Measurements from ENCODE around the gene C3.

C3 gene

GRCh38 chr19:6682607-6683128 is 37.8 kb downstream of the C3 start:
- TF ChIP-seq, protein P1, sequence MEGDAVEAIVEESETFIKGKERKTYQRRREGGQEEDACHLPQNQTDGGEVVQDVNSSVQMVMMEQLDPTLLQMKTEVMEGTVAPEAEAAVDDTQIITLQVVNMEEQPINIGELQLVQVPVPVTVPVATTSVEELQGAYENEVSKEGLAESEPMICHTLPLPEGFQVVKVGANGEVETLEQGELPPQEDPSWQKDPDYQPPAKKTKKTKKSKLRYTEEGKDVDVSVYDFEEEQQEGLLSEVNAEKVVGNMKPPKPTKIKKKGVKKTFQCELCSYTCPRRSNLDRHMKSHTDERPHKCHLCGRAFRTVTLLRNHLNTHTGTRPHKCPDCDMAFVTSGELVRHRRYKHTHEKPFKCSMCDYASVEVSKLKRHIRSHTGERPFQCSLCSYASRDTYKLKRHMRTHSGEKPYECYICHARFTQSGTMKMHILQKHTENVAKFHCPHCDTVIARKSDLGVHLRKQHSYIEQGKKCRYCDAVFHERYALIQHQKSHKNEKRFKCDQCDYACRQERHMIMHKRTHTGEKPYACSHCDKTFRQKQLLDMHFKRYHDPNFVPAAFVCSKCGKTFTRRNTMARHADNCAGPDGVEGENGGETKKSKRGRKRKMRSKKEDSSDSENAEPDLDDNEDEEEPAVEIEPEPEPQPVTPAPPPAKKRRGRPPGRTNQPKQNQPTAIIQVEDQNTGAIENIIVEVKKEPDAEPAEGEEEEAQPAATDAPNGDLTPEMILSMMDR (IDR thresholded peaks at IDR 0.05; ENCODE audit: insufficient read depth, low read depth, low read length, missing control alignments), result no peak
- no peak overlapping the region for H3K4me3 ChIP-seq (ENCODE audit: low read depth, low read length)
- no peak for DNase-seq (ENCODE audit: low read depth)

GRCh38 chr19:6680141-6680540 is 40.3 kb downstream of the C3 start:
- DNase-seq (ENCODE audit: low read depth), result no peak
- TF ChIP-seq, protein P1 (IDR thresholded peaks at IDR 0.05; ENCODE audit: insufficient read depth, low read depth, low read length, missing control alignments), result no peak
- H3K4me3 ChIP-seq (ENCODE audit: low read depth, low read length), result no peak overlapping the region

DNA sequence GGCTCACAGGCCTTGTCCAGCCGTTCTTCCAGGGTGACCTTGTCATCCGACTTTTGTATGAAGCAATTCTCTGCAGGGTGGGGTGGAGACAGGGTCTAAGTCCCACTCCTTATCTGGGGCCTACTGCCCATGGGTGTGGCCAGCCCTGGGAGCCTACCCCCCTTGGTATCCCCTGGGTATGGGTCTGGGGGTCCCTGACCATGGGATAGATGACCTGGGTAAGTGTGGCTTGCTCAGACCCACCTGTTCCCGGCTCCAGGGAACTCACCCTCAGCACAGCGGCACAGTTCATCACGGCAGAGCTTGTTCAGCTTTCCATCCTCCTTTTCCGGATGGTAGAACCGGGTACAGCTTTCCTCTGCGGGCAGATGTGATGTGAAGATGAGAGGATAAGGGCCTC is 41.3 kb downstream of the C3 start:
- TF ChIP-seq, protein P1 (IDR thresholded peaks at IDR 0.05; ENCODE audit: insufficient read depth, low read depth, low read length, missing control alignments), result no peak
- no peak for DNase-seq (ENCODE audit: low read depth)
- H3K4me3 ChIP-seq (ENCODE audit: low read depth, low read length), result no peak overlapping the region

DNA sequence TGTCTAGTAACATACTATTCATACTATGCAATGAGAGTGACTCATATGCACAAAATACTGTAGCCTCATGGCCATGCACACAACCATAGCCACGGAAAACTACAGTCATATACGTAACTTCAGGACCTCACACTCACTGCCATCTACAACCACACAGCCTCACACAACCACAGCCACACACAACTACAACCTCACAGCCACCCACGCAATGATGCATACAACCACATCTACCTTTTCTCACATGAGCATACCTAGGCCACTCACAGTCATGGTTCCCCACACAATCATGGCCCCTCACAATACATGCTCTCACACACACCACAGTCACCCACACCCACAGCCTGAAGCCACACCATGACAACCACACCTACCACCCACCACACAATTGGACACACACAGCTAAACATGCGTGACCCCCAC is 41.8 kb downstream of the C3 start:
- no peak overlapping the region for H3K4me3 ChIP-seq (ENCODE audit: low read depth, low read length)
- TF ChIP-seq, protein P1 (IDR thresholded peaks at IDR 0.05; ENCODE audit: insufficient read depth, low read depth, low read length, missing control alignments), result no peak

DNA sequence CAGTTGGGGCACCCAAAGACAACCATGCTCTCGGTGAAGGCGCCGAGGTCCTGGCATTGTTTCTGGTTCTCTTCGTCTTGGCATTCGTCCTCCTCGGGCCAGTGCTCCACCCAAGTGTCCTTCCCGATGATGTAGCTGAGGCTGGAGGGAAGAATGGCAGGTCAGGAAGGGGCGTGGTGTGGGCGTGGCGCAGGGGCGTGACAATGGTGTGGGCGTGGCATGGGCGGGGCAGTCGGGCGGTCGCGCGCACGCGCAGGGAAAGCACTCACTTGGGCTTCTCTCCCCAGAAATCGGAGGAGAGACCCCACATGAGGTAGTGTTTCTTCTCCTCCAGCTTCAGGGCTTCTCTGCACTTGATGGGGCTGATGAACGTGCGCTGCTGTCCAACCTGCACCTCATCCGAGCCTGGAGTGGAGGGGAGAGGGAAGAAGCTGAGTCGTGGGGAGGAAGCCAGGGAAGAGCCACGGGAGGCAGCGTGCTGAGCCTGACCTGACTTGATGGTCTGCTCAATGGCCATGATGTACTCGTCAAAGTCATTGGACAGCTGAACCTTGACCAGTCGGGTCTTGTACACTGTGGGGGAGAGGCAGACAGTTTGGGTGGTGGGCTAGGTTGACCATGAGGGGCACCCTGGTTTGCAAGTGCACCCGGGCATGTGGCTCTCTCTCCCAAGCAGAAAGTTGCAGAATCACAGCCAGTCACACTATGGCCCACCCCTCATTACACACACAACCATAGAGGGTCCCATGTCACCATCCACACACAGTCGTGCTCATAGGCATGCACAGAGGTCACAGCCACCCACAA is 42.4 kb downstream of the C3 start:
- TF ChIP-seq, protein P1 (IDR thresholded peaks at IDR 0.05; ENCODE audit: insufficient read depth, low read depth, low read length, missing control alignments), result no peak
- DNase-seq (ENCODE audit: low read depth), result no peak
- no peak overlapping the region for H3K4me3 ChIP-seq (ENCODE audit: low read depth, low read length)

More for the DNA sequence above, 41.8 kb downstream of the C3 start:
- DNase-seq (ENCODE audit: low read depth), result peak; percentile 40

GRCh38 chr19:6677495-6677882 is 43.0 kb downstream of the C3 start:
- DNase-seq (ENCODE audit: low read depth), result no peak
- TF ChIP-seq, protein P1 (IDR thresholded peaks at IDR 0.05; ENCODE audit: insufficient read depth, low read depth, low read length, missing control alignments), result no peak
- H3K4me3 ChIP-seq (ENCODE audit: low read depth, low read length), result no peak overlapping the region

Measured in GM12865 (cell line).